ENCODE results near the gene AKT1S1. TPM values are rescaled to one million over a fixed set of nuclear protein-coding genes. Genes with fewer than 3 reads are reported as not detected.

The AKT1S1 gene
- total RNA-seq, 1 experiment from 2014 or later, result 46.2 TPM

- no peak for DNase-seq (ENCODE audit: low read depth)
Measured at GRCh38 chr19:49870309-49870901, 6.8 kb downstream of the AKT1S1 start.

DNA sequence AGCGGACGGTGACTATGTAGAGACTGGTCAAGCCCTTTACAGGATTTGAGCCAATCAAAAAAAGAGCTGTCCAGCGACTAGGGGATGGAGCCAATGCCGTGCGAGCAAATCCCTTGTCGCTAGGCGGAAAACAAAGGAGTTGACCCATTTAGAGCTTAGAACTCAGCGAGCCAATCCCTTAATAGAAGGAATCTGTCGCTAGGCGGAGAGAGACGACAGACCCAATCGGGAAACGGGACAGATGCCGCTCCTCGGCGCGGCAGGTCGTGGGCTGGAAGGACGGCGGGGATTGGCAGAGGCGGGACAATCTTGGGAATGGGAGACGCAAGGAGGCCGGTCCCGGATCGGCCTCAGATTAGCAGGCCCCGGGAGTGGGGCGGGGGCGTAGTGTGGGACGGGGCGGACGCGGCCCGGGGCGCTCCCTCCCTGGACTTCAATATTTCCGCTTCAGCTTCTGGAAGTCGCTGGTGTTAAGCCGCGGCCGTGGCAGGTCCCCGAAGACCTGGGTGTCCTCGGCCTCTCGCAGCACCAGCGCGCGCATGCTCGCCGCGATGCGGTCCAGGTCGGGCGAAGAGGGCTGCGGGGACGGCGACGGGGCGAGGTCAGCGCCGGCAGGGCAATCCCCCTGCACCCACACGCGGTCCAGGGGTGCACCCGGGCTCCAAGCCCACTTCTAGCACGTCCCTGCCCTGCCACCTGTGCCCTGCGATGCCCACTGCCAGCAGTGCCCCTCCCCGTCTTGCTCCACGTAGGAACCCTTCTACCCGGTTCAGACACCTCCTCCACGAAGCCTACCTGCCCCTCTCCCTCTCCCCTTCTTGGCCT lies 7.5 kb downstream of the AKT1S1 start:
- peak; percentile 98 for DNase-seq (ENCODE audit: low read depth)

- DNase-seq (ENCODE audit: low read depth), result no peak
Measured at GRCh38 chr19:49869009-49869483, 8.1 kb downstream of the AKT1S1 start.

- DNase-seq (ENCODE audit: low read depth), result peak; percentile 94
Measured at GRCh38 chr19:49866933-49867782, 10.0 kb downstream of the AKT1S1 start, which contains the start of gene PNKP. Gene PNKP, minus strand, starts transcription at chr19:49867576. Its CDS starts 372 bp downstream, at chr19:49867204.

- no peak for DNase-seq (ENCODE audit: low read depth)
Measured at GRCh38 chr19:49864890-49865289, 12.3 kb downstream of the AKT1S1 start.

GRCh38 chr19:49863935-49864320 lies 13.2 kb downstream of the AKT1S1 start:
- DNase-seq (ENCODE audit: low read depth), result no peak

- no peak for DNase-seq (ENCODE audit: low read depth)
Measured at GRCh38 chr19:49863254-49863934, 13.8 kb downstream of the AKT1S1 start.

GRCh38 chr19:49862391-49863253 lies 14.5 kb downstream of the AKT1S1 start:
- no peak for DNase-seq (ENCODE audit: low read depth)

DNA sequence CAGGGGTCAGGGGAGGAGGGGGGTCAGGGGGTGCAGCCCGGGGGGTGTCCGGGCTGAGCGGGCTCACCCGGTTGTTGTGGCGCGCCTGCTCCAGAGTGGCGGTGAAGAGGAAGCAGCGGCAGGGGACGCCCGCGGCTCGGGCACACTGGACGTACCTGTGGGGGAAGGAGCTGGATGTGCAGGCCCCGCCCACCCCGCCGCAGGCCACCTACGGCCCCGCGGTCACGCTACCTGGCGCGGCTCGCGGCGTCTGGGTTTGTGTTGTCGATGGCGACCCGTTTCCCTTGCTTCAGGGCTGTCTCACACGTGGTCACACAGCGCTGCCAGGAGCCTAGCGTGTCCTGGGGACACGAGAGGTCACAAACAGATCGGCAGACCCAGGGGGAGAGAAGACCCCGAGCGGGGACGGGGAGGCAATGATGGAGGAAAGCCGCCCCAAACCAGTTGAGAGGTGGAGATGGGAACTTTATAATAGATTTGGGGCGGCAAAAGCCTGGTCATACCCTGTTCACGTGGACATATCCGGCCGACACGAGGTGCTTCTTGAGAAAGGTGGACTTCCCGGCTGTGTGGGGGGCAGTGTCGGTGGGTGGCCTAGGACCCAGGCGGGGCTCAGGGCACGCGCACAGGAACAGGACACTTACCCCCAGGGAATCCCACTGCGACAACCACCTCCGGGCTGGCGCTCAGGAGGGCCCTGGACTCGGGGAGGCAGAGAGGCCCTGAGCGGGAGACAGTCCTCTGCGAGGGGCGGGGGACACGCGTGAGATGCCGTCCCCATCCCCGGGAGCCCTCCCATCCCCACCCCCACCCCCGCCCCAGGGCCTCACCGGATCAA lies 15.4 kb downstream of the AKT1S1 start:
- DNase-seq (ENCODE audit: low read depth), result no peak

DNA sequence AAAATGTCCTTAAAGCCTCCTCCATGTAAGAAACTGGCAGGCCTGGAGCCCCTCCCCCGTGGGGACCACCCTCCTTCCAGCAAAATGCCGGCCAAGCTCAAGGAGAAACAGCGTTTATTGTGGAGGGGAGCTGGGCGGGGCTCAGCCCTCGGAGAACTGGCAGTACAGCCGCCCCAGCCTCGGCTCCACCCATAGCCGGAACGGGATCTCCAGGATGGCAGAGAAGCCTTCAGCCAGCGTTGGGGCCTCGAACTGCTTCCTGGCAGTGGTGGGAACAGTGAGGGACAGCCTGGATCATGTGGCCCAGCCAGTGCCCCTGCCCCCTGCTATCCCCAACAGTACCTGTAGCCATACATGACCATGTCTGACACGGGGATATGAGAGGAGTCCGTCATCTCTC lies 16.0 kb downstream of the AKT1S1 start:
- DNase-seq (ENCODE audit: low read depth), result no peak

- DNase-seq (ENCODE audit: low read depth), result no peak
Measured at GRCh38 chr19:49860336-49861102, 16.6 kb downstream of the AKT1S1 start.

DNA sequence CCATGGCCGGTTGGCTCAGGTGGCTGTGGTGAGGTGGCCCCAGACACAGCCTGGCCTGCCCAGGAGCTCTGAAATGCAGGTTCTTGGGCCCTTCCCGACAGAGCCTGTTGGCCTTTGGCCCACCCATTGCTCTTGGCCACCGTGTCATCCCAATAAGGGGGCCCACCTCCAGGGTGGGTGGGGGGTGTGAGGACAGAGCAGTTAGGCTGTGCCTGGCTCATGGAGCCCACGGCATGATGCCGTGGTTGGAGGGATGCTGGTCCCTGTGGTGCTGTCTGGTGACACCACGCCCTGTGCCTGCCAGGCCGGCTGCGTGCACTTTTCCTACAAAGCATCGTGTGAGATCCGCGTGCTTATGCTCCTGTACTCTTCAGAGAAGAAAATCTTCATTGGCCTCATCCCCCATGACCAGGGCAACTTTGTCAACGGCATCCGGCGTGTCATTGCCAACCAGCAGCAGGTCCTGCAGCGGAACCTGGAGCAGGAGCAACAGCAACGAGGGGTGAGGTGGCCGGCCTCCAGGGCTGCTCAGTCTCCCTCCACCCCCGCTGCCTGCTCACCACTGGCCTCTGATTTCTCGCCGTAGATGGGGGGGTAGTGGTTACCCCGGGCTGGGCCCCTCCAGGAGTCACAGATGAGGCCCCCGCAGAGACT lies 17.3 kb downstream of the AKT1S1 start:
- DNase-seq (ENCODE audit: low read depth), result no peak

GRCh38 chr19:49858088-49858985 lies 18.8 kb downstream of the AKT1S1 start:
- no peak for DNase-seq (ENCODE audit: low read depth)

GRCh38 chr19:49857838-49858087 lies 19.4 kb downstream of the AKT1S1 start:
- no peak for DNase-seq (ENCODE audit: low read depth)

- no peak for DNase-seq (ENCODE audit: low read depth)
Measured at GRCh38 chr19:49857061-49857837, 19.9 kb downstream of the AKT1S1 start.

DNA sequence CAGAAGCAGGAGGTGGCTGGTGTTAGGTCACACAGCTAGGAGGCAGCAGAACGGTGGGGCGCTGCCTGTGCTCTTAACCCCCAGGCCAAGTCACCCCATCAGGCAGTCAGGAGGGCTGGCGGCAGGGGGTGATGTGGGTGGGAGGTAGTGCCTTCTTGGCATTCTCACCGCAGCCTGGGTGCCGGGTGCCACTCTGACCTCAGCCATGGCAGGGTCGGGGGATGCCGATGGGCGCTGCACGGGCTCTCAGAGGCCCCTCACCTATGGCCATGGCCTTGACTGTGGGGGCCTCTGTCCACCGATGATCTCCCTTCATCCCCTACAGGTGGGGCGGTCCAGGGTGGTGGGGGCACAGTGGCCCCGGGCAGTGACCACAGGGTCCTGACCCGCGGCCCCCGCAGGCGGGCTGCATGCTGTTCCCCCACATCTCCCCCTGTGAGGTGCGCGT lies 20.6 kb downstream of the AKT1S1 start:
- DNase-seq (ENCODE audit: low read depth), result no peak
